ENCODE results near the gene CCT2. TPM values are rescaled to one million over a fixed set of nuclear protein-coding genes. Genes with fewer than 3 reads are reported as not detected.

The CCT2 gene
- total RNA-seq, 2 donors from 2014 or later, result 71.4 to 104 TPM

GRCh38 chr12:69589082-69589481 lies 3.8 kb downstream of the CCT2 start:
- Histone ChIP-seq H3K4me1 (peaks cover 0 to 17% of the 10 kb centered on the region in 2 donors), H3K9me3 (no peaks in the 10 kb centered on the region), H3K36me3 (peaks cover 73% of the 10 kb centered on the region), H3K4me3 (no peak overlapping the region), H3K27me3 (no peaks in the 10 kb centered on the region), H3K27ac (no peak overlapping the region)
- TF ChIP-seq, protein P1, sequence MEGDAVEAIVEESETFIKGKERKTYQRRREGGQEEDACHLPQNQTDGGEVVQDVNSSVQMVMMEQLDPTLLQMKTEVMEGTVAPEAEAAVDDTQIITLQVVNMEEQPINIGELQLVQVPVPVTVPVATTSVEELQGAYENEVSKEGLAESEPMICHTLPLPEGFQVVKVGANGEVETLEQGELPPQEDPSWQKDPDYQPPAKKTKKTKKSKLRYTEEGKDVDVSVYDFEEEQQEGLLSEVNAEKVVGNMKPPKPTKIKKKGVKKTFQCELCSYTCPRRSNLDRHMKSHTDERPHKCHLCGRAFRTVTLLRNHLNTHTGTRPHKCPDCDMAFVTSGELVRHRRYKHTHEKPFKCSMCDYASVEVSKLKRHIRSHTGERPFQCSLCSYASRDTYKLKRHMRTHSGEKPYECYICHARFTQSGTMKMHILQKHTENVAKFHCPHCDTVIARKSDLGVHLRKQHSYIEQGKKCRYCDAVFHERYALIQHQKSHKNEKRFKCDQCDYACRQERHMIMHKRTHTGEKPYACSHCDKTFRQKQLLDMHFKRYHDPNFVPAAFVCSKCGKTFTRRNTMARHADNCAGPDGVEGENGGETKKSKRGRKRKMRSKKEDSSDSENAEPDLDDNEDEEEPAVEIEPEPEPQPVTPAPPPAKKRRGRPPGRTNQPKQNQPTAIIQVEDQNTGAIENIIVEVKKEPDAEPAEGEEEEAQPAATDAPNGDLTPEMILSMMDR (IDR thresholded peaks at IDR 0.05), result no peak
- DNase-seq (ENCODE audit: low spot score), result no peak

DNA sequence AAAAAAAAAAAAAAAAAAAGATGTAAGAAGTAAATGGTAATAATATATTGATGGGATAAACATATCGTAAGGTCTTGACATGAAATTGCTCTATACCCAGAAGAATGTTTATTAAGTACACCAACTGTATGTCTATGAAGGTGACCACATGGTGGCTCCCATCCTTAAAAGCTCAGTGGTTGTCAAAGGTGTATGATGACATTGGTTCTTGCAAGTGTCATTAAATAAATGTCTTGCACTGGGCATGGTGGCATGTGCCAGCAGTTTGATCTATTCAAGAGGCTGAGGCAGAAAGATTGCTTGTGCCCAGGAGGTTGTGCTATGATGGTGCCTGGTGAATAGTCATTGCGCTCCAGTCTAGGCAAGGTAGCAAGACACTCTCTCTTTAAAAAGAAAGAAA lies 10.4 kb downstream of the CCT2 start:
- TF ChIP-seq, protein P1 (IDR thresholded peaks at IDR 0.05), result no peak
- no peaks in the 10 kb centered on the region for H3K4me1 ChIP-seq
- DNase-seq (ENCODE audit: low spot score), result no peak
- H3K27ac ChIP-seq, result no peak overlapping the region
- no peaks in the 10 kb centered on the region for H3K9me3 ChIP-seq
- no peaks in the 10 kb centered on the region for H3K27me3 ChIP-seq
- peaks cover 91% of the 10 kb centered on the region for H3K36me3 ChIP-seq
- no peak overlapping the region for H3K4me3 ChIP-seq

DNA sequence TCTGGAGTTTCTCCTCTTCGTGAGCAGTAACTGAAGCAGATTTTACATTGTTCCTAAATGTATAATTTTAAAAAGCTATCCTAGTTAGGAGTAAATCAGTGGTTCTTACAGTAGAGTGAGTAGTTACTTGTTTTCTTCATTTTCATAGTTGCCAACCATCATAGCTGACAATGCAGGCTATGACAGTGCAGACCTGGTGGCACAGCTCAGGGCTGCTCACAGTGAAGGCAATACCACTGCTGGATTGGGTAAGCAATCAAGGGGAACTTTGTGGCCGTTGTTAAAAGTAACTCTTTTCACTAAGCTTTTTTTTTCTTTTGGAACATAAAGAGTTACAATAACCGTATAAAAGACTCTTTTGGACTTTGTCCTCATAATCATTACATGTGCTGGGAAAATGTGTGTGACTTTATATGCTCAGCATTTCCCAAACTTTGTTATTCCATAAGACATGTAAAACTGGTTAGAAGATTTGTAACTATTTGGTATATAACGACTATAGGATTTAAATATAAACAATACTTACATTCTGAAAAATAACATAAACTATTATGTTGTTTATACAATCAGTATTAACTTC lies 13.0 kb downstream of the CCT2 start:
- no peak overlapping the region for H3K4me3 ChIP-seq
- peaks cover 89% of the 10 kb centered on the region for H3K36me3 ChIP-seq
- no peaks in the 10 kb centered on the region for H3K4me1 ChIP-seq
- DNase-seq (ENCODE audit: low spot score), result no peak
- H3K9me3 ChIP-seq, result no peaks in the 10 kb centered on the region
- TF ChIP-seq, protein P1 (IDR thresholded peaks at IDR 0.05), result no peak
- H3K27ac ChIP-seq, result no peak overlapping the region
- H3K27me3 ChIP-seq, result no peaks in the 10 kb centered on the region

- DNase-seq (ENCODE audit: low spot score), result no peak
- TF ChIP-seq, protein P1 (IDR thresholded peaks at IDR 0.05), result no peak
- Histone ChIP-seq H3K4me1 (no peaks in the 10 kb centered on the region), H3K27me3 (no peaks in the 10 kb centered on the region), H3K27ac (no peak overlapping the region), H3K9me3 (no peaks in the 10 kb centered on the region), H3K36me3 (peaks cover 72% of the 10 kb centered on the region), H3K4me3 (no peak overlapping the region)
Measured at GRCh38 chr12:69600804-69601203, 15.5 kb downstream of the CCT2 start.

- TF ChIP-seq, protein P1 (IDR thresholded peaks at IDR 0.05), result no peak
Measured at GRCh38 chr12:69601962-69602685, 16.9 kb downstream of the CCT2 start.

More at GRCh38 chr12:69601962-69602685, 16.9 kb downstream of the CCT2 start:
- H3K4me1 ChIP-seq, result peaks cover 0 to 4% of the 10 kb centered on the region in 2 donors
- H3K27ac ChIP-seq, result no peak overlapping the region
- no peaks in the 10 kb centered on the region for H3K27me3 ChIP-seq
- H3K9me3 ChIP-seq, result no peaks in the 10 kb centered on the region
- peaks cover 61% of the 10 kb centered on the region for H3K36me3 ChIP-seq
- no peak for DNase-seq (ENCODE audit: low spot score)
- no peak overlapping the region for H3K4me3 ChIP-seq

All from right atrium auricular region (tissue), 2 donors.